ENCODE measurements around the gene C14orf180. TPM values are rescaled to one million over a fixed set of nuclear protein-coding genes. Genes with fewer than 3 reads are reported as not detected.
"Not testable (repeated sequence)": the region's sequence is repeated elsewhere in the genome, so short reads cannot be mapped to it uniquely, and the experiment has no call there.

Gene C14orf180
- total and polyA plus RNA-seq, 2 donors = 0.18 to 0.42 TPM

DNA sequence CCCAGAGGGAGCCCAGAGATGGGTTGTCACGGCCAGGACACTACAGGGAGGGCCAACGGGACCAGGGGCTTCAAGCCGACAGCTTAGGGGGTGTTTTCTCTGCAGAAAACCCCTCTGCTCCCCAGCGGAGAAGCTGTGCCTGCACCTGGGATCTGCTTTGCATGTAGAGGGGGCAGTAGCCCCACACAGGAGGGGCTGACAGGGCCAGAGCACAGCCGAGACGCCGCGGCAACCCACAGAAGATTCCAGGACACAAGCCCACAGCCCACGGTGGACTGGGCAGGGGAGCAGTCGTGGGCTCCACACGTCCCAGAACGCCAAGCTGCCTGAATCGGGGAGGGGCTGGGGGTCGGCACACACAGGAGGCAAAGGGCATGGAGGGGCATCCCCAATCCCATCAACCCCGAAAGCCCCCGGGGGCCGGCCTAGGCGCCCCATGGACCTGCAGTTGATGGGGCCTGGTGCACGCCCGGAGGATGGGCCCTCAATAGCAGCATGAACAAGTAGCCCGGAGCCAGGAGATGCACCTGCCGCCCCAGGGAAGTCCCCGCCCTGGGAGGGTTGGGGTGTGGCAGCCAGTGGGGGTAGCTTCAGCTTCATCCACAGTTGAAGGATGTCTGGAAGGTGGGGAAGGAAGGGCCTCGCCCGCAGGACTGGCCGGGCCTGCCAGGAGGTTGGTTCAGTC is 55.5 kb downstream of the C14orf180 start:
- DNase-seq (ENCODE audit: low read depth in 6 of 9, low spot score in 9 of 9) = no peak
- Histone ChIP-seq H3K4me3 (ENCODE audit: low read length in 2 of 2) (no peak overlapping the region), H3K4me1 (ENCODE audit: control insufficient read depth in 2 of 2, insufficient read depth in 2 of 2, low read length in 2 of 2) (no peaks in the 10 kb centered on the region), H3K27ac (ENCODE audit: low read depth in 1 of 2, low read length in 1 of 2) (no peak overlapping the region), H3K36me3 (ENCODE audit: control insufficient read depth in 2 of 2, insufficient read depth in 2 of 2, low read length in 1 of 2) (no peaks in the 10 kb centered on the region), H3K9me3 (ENCODE audit: control insufficient read depth in 2 of 2, insufficient read depth in 1 of 2, low read length in 1 of 2) (peaks cover 0 to 3% of the 10 kb centered on the region in 2 donors), H3K27me3 (ENCODE audit: control insufficient read depth in 2 of 2, insufficient read depth in 1 of 2, low read length in 1 of 2) (peaks cover 0 to 28% of the 10 kb centered on the region in 2 donors)
- WGBS = 94% methylated on average over 26 of the region's 26 CpGs

DNA sequence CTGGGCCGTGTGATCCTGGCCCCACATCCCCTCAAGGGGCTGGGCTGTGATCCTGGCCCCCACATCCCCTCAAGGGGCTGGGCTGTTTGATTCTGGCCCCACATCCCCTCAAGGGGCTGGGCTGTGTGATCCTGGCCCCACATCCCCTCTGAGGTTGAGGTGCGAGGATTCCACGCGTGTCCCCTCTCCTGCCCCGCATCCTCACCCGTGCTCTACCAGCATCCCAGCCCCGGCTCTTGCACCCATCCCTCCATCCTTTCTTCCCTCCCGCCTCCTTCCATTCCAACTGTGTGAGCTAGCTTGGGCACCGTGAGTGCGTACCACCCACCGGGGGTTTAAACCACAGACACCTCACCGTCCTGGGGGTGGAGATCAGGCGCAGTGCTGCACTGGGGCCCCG is 56.2 kb downstream of the C14orf180 start:
- Histone ChIP-seq H3K4me3 (ENCODE audit: low read length in 2 of 2) (no peak overlapping the region), H3K36me3 (ENCODE audit: control insufficient read depth in 2 of 2, insufficient read depth in 2 of 2, low read length in 1 of 2) (no peaks in the 10 kb centered on the region), H3K9me3 (ENCODE audit: control insufficient read depth in 2 of 2, insufficient read depth in 1 of 2, low read length in 1 of 2) (peaks cover 0 to 3% of the 10 kb centered on the region in 2 donors), H3K27ac (ENCODE audit: low read depth in 1 of 2, low read length in 1 of 2) (no peak overlapping the region), H3K27me3 (ENCODE audit: control insufficient read depth in 2 of 2, insufficient read depth in 1 of 2, low read length in 1 of 2) (peaks cover 0 to 31% of the 10 kb centered on the region in 2 donors), H3K4me1 (ENCODE audit: control insufficient read depth in 2 of 2, insufficient read depth in 2 of 2, low read length in 2 of 2) (no peaks in the 10 kb centered on the region)
- WGBS = 85% methylated on average over 14 of the region's 14 CpGs
- DNase-seq (ENCODE audit: low read depth in 6 of 9, low spot score in 9 of 9) = no peak

DNA sequence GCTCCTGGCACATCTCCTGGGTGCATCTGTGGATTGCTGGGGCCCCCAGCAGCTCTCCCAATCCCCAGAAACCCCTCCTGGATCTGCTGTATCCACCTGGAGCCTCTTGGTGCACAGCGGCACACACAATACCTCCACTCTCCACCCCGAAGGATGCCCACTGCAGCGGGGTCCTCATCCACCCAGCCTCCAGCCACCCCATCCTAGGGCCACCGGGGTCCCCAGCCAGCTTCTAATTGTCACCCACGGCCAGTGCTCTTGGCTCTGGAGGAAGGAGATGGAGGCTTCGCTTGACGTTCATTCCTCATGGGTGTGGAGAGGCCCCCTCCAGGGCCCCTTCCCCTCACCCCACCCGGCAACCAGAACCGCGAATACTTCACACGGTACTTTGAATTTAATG is 56.6 kb downstream of the C14orf180 start:
- Histone ChIP-seq H3K9me3 (ENCODE audit: control insufficient read depth in 2 of 2, insufficient read depth in 1 of 2, low read length in 1 of 2) (peaks cover 0 to 3% of the 10 kb centered on the region in 2 donors), H3K27me3 (ENCODE audit: control insufficient read depth in 2 of 2, insufficient read depth in 1 of 2, low read length in 1 of 2) (peaks cover 0 to 31% of the 10 kb centered on the region in 2 donors), H3K36me3 (ENCODE audit: control insufficient read depth in 2 of 2, insufficient read depth in 2 of 2, low read length in 1 of 2) (no peaks in the 10 kb centered on the region), H3K4me1 (ENCODE audit: control insufficient read depth in 2 of 2, insufficient read depth in 2 of 2, low read length in 2 of 2) (no peaks in the 10 kb centered on the region), H3K4me3 (ENCODE audit: low read length in 2 of 2) (no peak overlapping the region), H3K27ac (ENCODE audit: low read depth in 1 of 2, low read length in 1 of 2) (no peak overlapping the region)
- DNase-seq (ENCODE audit: low read depth in 6 of 9, low spot score in 9 of 9) = no peak
- WGBS = 86% methylated on average over 11 of the region's 11 CpGs

DNA sequence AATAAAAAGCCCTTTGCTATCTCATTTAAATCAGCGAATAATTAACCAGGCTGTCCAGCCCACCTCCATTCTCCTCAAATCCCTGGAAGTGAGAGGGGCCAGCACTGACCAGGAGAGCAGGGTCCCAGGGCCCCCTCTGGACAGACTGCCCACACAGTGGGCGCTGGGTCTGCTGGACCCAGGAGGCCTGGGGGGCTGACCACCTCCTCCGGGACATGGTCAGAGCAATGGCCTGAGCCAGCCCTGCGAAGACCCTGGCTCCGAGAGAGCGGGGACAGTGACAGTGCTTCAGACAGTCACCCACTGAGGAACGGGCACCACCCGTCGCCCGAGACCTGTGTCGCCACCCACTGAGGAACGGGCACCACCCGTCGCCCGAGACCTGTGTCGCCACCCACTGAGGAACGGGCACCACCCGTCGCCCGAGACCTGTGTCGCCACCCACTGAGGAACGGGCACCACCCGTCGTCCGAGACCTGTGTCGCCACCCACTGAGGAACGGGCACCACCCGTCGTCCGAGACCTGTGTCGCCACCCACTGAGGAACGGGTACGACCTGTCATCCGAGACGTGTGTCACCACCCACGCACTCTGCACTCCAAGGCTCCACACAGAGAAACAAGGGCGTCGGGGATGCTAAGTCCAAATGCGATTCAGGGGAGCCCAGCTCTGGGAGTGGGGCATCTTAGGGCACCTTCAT is 57.4 kb downstream of the C14orf180 start:
- not testable (repeated sequence) for DNase-seq (ENCODE audit: low read depth in 6 of 9, low spot score in 9 of 9); H3K36me3 ChIP-seq (ENCODE audit: control insufficient read depth in 2 of 2, insufficient read depth in 2 of 2, low read length in 1 of 2); H3K4me3 ChIP-seq (ENCODE audit: low read length in 2 of 2); H3K9me3 ChIP-seq (ENCODE audit: control insufficient read depth in 2 of 2, insufficient read depth in 1 of 2, low read length in 1 of 2); H3K27ac ChIP-seq (ENCODE audit: low read depth in 1 of 2, low read length in 1 of 2); H3K4me1 ChIP-seq (ENCODE audit: control insufficient read depth in 2 of 2, insufficient read depth in 2 of 2, low read length in 2 of 2)
- H3K27me3 ChIP-seq (ENCODE audit: control insufficient read depth in 2 of 2, insufficient read depth in 1 of 2, low read length in 1 of 2) = peaks cover 0 to 31% of the 10 kb centered on the region in 2 donors
- WGBS = 94% methylated on average over 36 of the region's 39 CpGs

DNA sequence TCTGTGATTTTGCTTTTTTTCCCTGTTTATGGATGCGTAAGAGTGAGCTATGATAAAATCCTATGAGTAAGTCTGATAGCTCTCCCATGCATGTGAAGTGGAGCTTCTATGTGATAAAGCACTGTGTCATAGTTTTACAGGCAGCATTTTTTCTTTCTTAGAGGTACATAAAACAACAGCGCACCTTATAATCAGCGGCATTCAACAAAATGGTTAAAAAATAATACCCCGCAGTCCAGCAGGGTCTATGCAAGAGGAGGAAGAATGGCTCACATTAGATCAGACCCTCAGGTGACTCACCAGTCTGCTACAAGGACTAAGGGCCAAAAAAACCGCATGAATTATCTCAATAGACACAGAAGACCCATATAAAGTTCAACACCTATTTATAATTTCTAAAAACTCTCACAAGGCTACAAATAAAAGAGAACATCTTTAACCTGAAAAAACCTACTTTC is 58.0 kb downstream of the C14orf180 start:
- Histone ChIP-seq H3K36me3 (ENCODE audit: control insufficient read depth in 2 of 2, insufficient read depth in 2 of 2, low read length in 1 of 2) (no peaks in the 10 kb centered on the region), H3K9me3 (ENCODE audit: control insufficient read depth in 2 of 2, insufficient read depth in 1 of 2, low read length in 1 of 2) (peaks cover 0 to 3% of the 10 kb centered on the region in 2 donors), H3K4me1 (ENCODE audit: control insufficient read depth in 2 of 2, insufficient read depth in 2 of 2, low read length in 2 of 2) (peaks cover 0 to 4% of the 10 kb centered on the region in 2 donors), H3K27ac (ENCODE audit: low read depth in 1 of 2, low read length in 1 of 2) (no peak overlapping the region), H3K4me3 (ENCODE audit: low read length in 2 of 2) (no peak overlapping the region), H3K27me3 (ENCODE audit: control insufficient read depth in 2 of 2, insufficient read depth in 1 of 2, low read length in 1 of 2) (peaks cover 0 to 33% of the 10 kb centered on the region in 2 donors)
- WGBS = 93% methylated on average over 5 of the region's 5 CpGs
- DNase-seq (ENCODE audit: low read depth in 6 of 9, low spot score in 9 of 9) = no peak

DNA sequence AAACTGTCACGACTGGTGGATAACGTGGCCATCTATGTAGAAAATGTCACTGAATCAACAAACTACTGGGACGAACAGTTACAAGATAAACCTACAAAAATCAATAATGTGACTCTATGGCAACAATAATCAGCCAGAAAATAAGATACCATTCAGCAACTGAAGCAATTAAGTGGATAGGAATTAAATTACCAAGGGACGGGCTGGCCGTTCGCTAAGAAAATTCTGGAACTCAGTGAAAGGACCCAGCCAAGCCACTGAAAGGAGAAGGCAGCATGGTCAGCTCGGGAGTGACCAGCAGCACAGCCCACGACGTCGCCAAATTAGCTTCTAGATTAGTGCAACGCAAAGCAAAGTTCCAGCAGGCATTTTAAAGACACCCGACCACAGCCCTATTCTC is 58.6 kb downstream of the C14orf180 start:
- Histone ChIP-seq H3K27me3 (ENCODE audit: control insufficient read depth in 2 of 2, insufficient read depth in 1 of 2, low read length in 1 of 2) (peaks cover 0 to 27% of the 10 kb centered on the region in 2 donors), H3K27ac (ENCODE audit: low read depth in 1 of 2, low read length in 1 of 2) (no peak overlapping the region), H3K36me3 (ENCODE audit: control insufficient read depth in 2 of 2, insufficient read depth in 2 of 2, low read length in 1 of 2) (no peaks in the 10 kb centered on the region), H3K4me3 (ENCODE audit: low read length in 2 of 2) (no peak overlapping the region), H3K9me3 (ENCODE audit: control insufficient read depth in 2 of 2, insufficient read depth in 1 of 2, low read length in 1 of 2) (peaks cover 0 to 3% of the 10 kb centered on the region in 2 donors), H3K4me1 (ENCODE audit: control insufficient read depth in 2 of 2, insufficient read depth in 2 of 2, low read length in 2 of 2) (peaks cover 0 to 4% of the 10 kb centered on the region in 2 donors)
- no peak for DNase-seq (ENCODE audit: low read depth in 6 of 9, low spot score in 9 of 9)
- WGBS = 79% methylated on average over 12 of the region's 12 CpGs

DNA sequence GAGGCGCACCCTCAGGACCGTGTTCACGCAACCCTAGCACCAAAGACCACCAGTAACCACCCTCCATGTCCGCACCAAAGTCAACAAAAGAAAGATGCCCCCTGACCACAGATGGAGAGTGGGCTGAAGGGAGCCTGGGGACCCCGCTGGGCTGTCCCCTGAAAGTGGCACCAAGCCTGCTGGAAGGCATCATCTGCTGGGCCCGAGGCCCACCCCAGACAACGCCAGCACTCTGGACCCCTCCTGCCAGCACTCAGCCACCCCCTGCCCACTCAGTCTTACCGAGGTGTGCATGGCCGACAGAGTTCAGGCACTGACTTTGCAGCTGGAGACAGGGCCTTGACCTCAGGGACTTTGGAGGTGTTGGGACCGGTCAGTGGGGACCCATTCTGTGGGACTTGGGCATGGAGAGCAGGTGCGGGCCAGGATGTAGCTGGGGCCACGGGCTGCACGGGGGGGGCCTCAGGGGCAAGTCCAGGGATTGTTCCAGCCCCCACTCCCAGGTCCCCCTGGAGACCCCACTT is 59.4 kb downstream of the C14orf180 start:
- Histone ChIP-seq H3K36me3 (ENCODE audit: control insufficient read depth in 2 of 2, insufficient read depth in 2 of 2, low read length in 1 of 2) (no peaks in the 10 kb centered on the region), H3K4me1 (ENCODE audit: control insufficient read depth in 2 of 2, insufficient read depth in 2 of 2, low read length in 2 of 2) (peaks cover 0 to 4% of the 10 kb centered on the region in 2 donors), H3K9me3 (ENCODE audit: control insufficient read depth in 2 of 2, insufficient read depth in 1 of 2, low read length in 1 of 2) (peaks cover 0 to 3% of the 10 kb centered on the region in 2 donors), H3K4me3 (ENCODE audit: low read length in 2 of 2) (no peak overlapping the region), H3K27me3 (ENCODE audit: control insufficient read depth in 2 of 2, insufficient read depth in 1 of 2, low read length in 1 of 2) (peaks cover 0 to 27% of the 10 kb centered on the region in 2 donors), H3K27ac (ENCODE audit: low read depth in 1 of 2, low read length in 1 of 2) (no peak overlapping the region)
- WGBS = 87% methylated on average over 13 of the region's 13 CpGs
- DNase-seq (ENCODE audit: low read depth in 6 of 9, low spot score in 9 of 9) = no peak

DNA sequence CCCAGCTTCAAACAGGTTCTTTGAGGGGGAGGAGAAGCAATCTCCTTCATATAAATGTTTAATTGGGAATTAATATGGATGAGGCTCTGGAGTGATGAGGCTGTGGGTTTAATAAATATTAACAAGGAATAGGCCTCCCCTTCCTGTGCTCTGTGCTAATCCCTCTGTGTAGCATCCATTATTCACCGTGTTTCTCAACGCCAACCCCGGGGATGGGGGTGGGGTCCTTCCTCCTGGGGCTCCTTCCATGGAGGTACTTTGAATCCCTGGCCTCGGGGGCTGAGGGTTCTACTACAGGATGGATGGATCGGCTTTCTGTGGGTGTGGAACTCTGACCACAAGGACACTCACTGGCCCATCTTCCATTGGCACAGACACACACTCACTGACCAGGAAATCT is 59.9 kb downstream of the C14orf180 start:
- peaks cover 0 to 29% of the 10 kb centered on the region in 2 donors for H3K27me3 ChIP-seq (ENCODE audit: control insufficient read depth in 2 of 2, insufficient read depth in 1 of 2, low read length in 1 of 2)
- H3K36me3 ChIP-seq (ENCODE audit: control insufficient read depth in 2 of 2, insufficient read depth in 2 of 2, low read length in 1 of 2) = no peaks in the 10 kb centered on the region
- peaks cover 0 to 3% of the 10 kb centered on the region in 2 donors for H3K9me3 ChIP-seq (ENCODE audit: control insufficient read depth in 2 of 2, insufficient read depth in 1 of 2, low read length in 1 of 2)
- H3K4me3 ChIP-seq (ENCODE audit: low read length in 2 of 2) = no peak overlapping the region
- peaks cover 0 to 4% of the 10 kb centered on the region in 2 donors for H3K4me1 ChIP-seq (ENCODE audit: control insufficient read depth in 2 of 2, insufficient read depth in 2 of 2, low read length in 2 of 2)
- WGBS = 68% methylated on average over 5 of the region's 5 CpGs
- no peak for DNase-seq (ENCODE audit: low read depth in 6 of 9, low spot score in 9 of 9)
- H3K27ac ChIP-seq (ENCODE audit: low read depth in 1 of 2, low read length in 1 of 2) = no peak overlapping the region

Measured in thymus (tissue), 11 donors.